AG09309 (cell line): ENCODE measurements around the gene SCAMP2.

Source experiments
- DNase-seq: peaks from one replicate; pipeline ENCODE4 v3.0.0-alpha.2; 2010; ENCODE audit warnings: low read depth
- H3K4me3 ChIP-seq: 2 replicates; pipeline ENCODE4 v1.5.1; 2011; ENCODE audit warnings: mild to moderate bottlenecking, low read depth, low read length, moderate library complexity; ENCODE audit not compliant: control insufficient read depth
- TF ChIP-seq, protein P1 (sequence below): IDR thresholded peaks from 2 replicates; pipeline ENCODE4 v1.5.1; 2011; ENCODE audit warnings: mild to moderate bottlenecking, low read depth, low read length, inconsistent platforms; ENCODE audit not compliant: insufficient read depth, control insufficient read depth; ENCODE audit errors: missing control alignments

Gene SCAMP2

DNA sequence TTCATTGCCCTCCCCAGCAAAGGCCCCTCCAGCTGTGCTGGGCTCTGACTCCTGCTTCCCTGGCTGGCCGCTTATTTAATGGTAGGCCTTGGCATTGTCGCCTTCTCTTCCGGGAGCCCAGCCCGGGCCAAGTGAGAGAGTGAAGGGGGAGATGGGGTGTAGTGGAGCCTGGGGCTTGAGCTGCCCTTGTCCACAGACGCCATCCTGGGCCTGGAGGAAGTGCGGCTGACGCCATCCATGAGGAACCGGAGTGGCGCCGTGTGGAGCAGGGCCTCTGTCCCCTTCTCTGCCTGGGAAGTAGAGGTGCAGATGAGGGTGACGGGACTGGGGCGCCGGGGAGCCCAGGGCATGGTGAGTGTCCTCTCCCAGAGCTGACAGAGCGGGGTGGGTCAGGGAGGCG lies 57.2 kb downstream of the SCAMP2 start:
- no peak for DNase-seq
- H3K4me3 ChIP-seq: no peak overlapping the region
- TF ChIP-seq, protein P1, sequence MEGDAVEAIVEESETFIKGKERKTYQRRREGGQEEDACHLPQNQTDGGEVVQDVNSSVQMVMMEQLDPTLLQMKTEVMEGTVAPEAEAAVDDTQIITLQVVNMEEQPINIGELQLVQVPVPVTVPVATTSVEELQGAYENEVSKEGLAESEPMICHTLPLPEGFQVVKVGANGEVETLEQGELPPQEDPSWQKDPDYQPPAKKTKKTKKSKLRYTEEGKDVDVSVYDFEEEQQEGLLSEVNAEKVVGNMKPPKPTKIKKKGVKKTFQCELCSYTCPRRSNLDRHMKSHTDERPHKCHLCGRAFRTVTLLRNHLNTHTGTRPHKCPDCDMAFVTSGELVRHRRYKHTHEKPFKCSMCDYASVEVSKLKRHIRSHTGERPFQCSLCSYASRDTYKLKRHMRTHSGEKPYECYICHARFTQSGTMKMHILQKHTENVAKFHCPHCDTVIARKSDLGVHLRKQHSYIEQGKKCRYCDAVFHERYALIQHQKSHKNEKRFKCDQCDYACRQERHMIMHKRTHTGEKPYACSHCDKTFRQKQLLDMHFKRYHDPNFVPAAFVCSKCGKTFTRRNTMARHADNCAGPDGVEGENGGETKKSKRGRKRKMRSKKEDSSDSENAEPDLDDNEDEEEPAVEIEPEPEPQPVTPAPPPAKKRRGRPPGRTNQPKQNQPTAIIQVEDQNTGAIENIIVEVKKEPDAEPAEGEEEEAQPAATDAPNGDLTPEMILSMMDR: no peak

DNA sequence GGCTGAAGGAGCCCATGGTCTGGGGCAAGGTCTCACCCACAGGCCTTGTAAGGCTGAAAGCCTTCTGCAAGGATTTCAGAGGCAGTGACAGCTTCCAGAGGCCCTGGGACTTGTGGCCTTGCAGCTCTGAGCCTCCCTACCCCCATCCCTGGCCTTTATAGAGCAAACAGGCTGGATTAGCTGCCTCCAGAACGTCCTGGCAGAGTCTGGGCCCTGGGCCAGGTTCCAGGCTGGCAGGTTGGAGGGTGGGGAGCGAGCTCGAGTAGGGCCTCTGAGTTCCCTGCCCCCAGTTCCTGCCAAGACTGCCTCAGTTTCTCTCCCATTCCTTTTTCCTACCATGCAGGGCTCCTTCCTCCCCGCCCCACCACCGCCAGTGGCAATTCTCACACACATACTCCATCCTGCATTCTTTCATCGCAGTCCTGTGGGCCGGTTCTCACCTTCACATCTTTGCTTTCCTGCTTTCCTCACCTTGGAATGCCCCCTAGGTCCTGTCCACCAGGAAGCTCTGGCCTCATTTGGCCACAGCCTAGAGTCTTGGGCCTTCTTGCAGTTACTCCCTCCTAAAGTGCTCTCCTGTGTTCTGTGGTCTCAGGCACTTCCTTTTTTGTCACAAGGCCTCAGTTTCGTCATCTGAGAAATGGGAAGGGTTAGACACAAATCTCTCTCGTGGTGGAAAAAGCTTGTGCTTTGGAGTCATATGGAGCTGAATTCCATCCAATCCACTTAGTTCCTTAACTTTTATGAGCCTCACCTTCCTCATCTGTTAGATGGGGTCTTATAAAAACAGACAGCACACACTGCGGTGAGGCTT lies 57.8 kb downstream of the SCAMP2 start:
- no peak overlapping the region for H3K4me3 ChIP-seq
- DNase-seq: no peak
- TF ChIP-seq, protein P1: no peak

DNA sequence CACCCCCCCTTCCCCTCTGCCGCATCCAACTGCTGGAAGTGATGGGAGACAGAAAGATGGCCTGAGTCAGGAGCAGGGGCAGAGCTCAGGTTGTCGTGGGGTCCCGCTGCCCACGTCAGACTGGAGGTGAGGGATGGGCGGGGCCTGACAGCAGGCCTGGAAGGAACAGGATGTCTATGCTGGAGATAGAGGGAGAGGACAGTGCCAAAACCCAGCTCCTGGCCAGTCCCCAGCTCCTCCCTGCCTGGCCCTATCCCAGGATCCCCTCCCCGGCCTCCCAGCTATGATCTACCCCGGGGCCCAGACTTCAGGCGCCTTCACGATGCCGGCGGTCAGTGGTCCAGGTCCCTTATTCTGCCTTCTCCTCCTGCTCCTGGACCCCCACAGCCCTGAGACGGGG lies 60.6 kb downstream of the SCAMP2 start, which contains the start of gene LMAN1L:
Gene LMAN1L, plus strand, starts transcription at position 303 of the 400 bp plus-strand sequence. Its CDS starts 20 bp downstream, at position 323.
- DNase-seq: no peak
- TF ChIP-seq, protein P1: no peak
- no peak within 1 kb of the TSS for H3K4me3 ChIP-seq

DNA sequence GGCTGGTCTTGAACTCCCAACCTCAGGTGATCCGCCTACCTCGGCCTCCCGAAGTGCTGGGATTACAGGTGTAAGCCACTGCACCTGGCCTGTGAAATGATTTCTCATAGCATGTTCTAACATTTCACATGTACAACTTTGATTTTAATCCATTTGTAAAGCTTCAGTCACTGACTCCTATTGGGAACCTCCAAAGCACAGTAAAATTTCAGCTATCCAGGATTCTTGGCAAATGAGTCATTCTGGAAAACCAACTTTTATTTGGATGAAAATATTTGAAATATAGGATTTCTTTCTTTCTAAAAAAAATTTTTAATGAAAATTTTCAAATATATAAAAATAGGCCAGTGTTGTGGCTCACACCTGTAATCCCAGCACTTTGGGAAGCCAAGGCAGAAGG lies 63.2 kb downstream of the SCAMP2 start:
- H3K4me3 ChIP-seq: no peak overlapping the region
- no peak for DNase-seq
- TF ChIP-seq, protein P1: no peak

DNA sequence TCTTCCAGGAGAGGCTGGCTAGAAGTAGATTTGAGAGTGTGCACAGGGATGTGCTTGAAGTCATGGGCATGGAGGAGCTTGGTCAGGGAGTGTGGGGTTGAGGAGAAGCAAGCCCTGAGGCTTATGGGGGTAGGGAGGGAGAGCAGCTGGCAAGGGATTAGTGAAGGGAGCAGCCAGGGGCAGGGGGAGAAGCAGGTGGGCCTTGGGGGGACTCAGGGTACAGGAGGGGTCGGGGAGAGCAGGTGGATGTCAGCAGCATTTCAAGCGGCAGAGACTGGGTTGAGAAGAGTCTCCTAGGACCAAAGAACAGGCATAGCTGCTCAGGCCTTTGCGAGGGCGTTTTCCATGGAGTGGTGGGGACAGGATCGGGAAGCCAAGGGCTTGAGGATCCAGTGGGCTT lies 63.9 kb downstream of the SCAMP2 start:
- no peak overlapping the region for H3K4me3 ChIP-seq
- TF ChIP-seq, protein P1: no peak
- no peak for DNase-seq

DNA sequence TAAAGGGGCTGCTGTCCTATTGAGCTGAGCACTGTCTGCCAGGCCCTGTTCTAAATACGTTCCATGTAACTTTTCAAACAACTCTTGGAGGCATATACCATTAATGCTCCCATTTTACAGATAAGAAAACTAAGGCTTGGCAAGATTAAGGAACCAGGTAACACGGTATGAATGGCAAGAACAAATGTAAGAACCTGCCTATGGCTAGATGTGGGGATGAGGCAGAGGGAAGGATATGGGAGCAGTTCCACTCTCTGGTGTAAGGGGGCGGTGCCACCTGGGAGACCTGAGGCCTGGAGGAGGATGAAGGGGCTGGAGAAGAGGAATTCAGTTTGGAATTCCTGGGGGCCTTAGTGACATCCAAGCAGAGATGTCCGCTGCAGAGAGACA lies 64.3 kb downstream of the SCAMP2 start:
- no peak for DNase-seq
- TF ChIP-seq, protein P1: no peak
- H3K4me3 ChIP-seq: no peak overlapping the region
